Measurements from ENCODE around the gene RPL36AL. TPM values are rescaled to one million over a fixed set of nuclear protein-coding genes. Genes with fewer than 3 reads are reported as not detected.

Gene RPL36AL
- total RNA-seq, 1 experiment from 2014 or later: 207 TPM

- Mint-ChIP-seq H3K27me3 (ENCODE audit: low read depth) (no peaks in the 10 kb centered on the region), H3K27ac (no peak overlapping the region), H3K9me3 (peaks cover 5 to 8% of the 10 kb centered on the region in 2 experiments; a peak in 4 of 5 replicates), H3K4me1 (peaks cover 0 to 6% of the 10 kb centered on the region in 2 experiments; a peak in 2 of 4 replicates), H3K4me3 (no peak overlapping the region), H3K36me3 (ENCODE audit: insufficient read depth in 1 of 3, low read depth in 3 of 3) (peaks cover 25 to 31% (median 26%) of the 10 kb centered on the region in 3 experiments)
- Histone ChIP-seq H3T11ph (ENCODE audit: low read length) (no peak overlapping the region), H3K14ac (ENCODE audit: insufficient read depth, low read length) (no peak overlapping the region), H2BK15ac (ENCODE audit: low read depth, low read length) (no peak overlapping the region), H4K20me1 (ENCODE audit: control insufficient read depth, insufficient read depth, insufficient read length) (no peaks in the 10 kb centered on the region), H3K4ac (ENCODE audit: low read depth, low read length) (no peak overlapping the region), H3K27me3 (ENCODE audit: insufficient read depth, low read length) (no peaks in the 10 kb centered on the region), H2AFZ (ENCODE audit: low read length) (no peak overlapping the region), H2AK5ac (ENCODE audit: insufficient read length, low read length) (no peak overlapping the region), H3K9ac (ENCODE audit: extremely low read depth, insufficient read length, low read length) (no peak overlapping the region), H4K5ac (ENCODE audit: insufficient read length, low read depth, low read length) (no peak overlapping the region), H3K79me1 (ENCODE audit: insufficient read depth, low read depth, low read length, poor library complexity, severe bottlenecking) (no peaks in the 10 kb centered on the region), H2BK20ac (ENCODE audit: low read depth, low read length, poor library complexity, severe bottlenecking) (no peak overlapping the region), H4K8ac (replicated peaks; ENCODE audit: insufficient read length, low read depth, low read length) (no peak overlapping the region), H3K4me1 (ENCODE audit: insufficient read depth, low read length) (no peaks in the 10 kb centered on the region), H4K91ac (ENCODE audit: insufficient read length, low read depth, low read length) (no peak overlapping the region), H3K23ac (ENCODE audit: insufficient read length, low read depth, low read length) (no peak overlapping the region), H3K18ac (ENCODE audit: insufficient read length, low read depth, low read length) (no peak overlapping the region), H3K27ac (ENCODE audit: insufficient read length, low read depth, low read length) (no peak overlapping the region), H3K79me2 (ENCODE audit: insufficient read depth, low read length) (no peaks in the 10 kb centered on the region), H3K23me2 (ENCODE audit: insufficient read length, low read depth, low read length, poor library complexity, severe bottlenecking) (no peaks in the 10 kb centered on the region), H3K56ac (ENCODE audit: insufficient read length, low read depth, low read length) (no peak overlapping the region), H2BK12ac (ENCODE audit: insufficient read length, low read depth, low read length) (no peak overlapping the region), H3K9me3 (ENCODE audit: control insufficient read depth, low read depth, low read length) (no peaks in the 10 kb centered on the region), H2BK120ac (ENCODE audit: low read depth, low read length, poor library complexity, severe bottlenecking) (no peak overlapping the region), H3K4me2 (ENCODE audit: insufficient read depth, insufficient read length, low read length) (no peak overlapping the region), H2BK5ac (ENCODE audit: insufficient read length, low read length) (no peak overlapping the region)
- DNase-seq: no peak
- WGBS (ENCODE audit: extremely low coverage, insufficient read length, low lambda C conversion rate): no CpG with 5 or more reads among the region's 3 CpGs
- no peak for TF ChIP-seq CTCF (conservative IDR thresholded peaks at IDR 0.05)
These were observed 51.1 kb downstream of the RPL36AL start for GRCh38 chr14:49569281-49569680.

Other genes starting within 250 kb of the RPL36AL start
- gene RPS29, start 34.2 kb downstream of the RPL36AL start, total RNA-seq (2021): 1,963 and 2,022 TPM in 2 replicates
- gene LRR1, start 21.7 kb downstream of the RPL36AL start, total RNA-seq (2021): 38.6 and 43.2 TPM in 2 replicates
- 24.5 and 27.9 TPM in 2 replicates for gene MGAT2, start 173 bp upstream of the RPL36AL start, total RNA-seq (2021)
- gene DNAAF2, start 14.6 kb upstream of the RPL36AL start, total RNA-seq (2021): 26.1 and 26.3 TPM in 2 replicates
- 24.1 and 25.7 TPM in 2 replicates for gene POLE2, start 67.6 kb upstream of the RPL36AL start, total RNA-seq (2021)
- gene KLHDC1, start 72.5 kb upstream of the RPL36AL start, total RNA-seq (2021): not detected in 2 replicates
- gene KLHDC2, start 147.5 kb upstream of the RPL36AL start, total RNA-seq (2021): 41.3 and 41.6 TPM in 2 replicates
- gene NEMF, start 232.2 kb upstream of the RPL36AL start, total RNA-seq (2021): 54.3 and 57.4 TPM in 2 replicates